Breast epithelium (tissue), 3 donors: ENCODE measurements around the gene SHH.

Experiments
- POLR2A ChIP-seq: fragments of 450-650 bp; IDR thresholded peaks from one replicate; pipeline ENCODE4 v1.6.1; 2016; ENCODE audit warnings: antibody characterized with exemption, mild to moderate bottlenecking, moderate library complexity
- POLR2AphosphoS5 ChIP-seq, 3 donors: sonication (generic); formaldehyde crosslinking; IDR thresholded peaks; one replicate each; pipeline ENCODE4 v1.6.1; 2017; ENCODE audit warnings: antibody characterized with exemption in 3 of 3

DNA sequence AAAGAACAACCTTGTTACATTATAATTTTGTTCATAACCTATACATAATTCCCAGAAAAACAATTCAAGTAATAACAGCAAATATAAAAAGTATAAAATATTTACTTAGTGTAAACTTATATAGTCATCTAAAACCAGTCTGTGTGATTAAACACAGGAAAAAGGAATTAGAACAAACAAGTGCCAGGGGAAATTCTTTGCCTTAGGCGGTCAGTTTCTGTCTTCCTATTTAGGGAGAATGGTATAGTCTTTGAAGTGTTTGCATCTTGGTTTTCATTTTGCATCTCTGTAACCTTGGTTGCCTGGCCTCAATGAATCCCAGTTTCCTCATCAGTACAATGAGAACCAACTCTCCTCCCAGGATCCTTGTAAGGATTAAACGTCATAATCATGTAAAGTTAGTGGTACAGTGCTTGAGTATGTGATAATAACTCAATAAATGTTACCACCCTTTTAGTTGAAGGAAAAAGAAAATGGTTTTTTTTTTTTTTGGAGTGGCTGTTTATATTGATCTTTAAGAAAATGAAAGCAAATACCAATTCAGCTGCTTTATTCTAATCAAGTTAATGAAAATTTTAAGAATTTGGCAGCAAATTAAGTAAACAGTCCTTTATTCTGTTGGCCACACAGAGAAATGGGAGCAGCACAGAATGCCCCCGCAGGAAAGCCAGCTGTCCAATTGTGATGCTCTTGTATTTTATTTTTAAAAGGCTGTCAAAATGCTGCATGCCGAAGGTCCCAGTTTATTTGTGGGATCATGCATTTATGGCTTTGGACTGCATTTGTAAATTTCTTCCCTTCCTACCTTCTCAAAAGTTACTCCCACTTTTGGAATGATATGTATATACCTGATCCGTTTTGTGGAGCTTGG lies 61.8 kb downstream of the SHH start:
- TF ChIP-seq POLR2AphosphoS5 (IDR thresholded peaks at IDR 0.05) (no peak), POLR2A (no peak)
